GM12872 (cell line): ENCODE data around the gene SUV39H1.

Experiments
- TF ChIP-seq, protein P1 (sequence below): IDR thresholded peaks from 3 replicates; pipeline ENCODE4 v1.5.1; 2011; ENCODE audit warnings: low read depth, mild to moderate bottlenecking, low read length, moderate library complexity; ENCODE audit not compliant: insufficient read depth

Gene SUV39H1

GRCh38 chrX:48685416-48685815 is 11.1 kb upstream of the SUV39H1 start:
- TF ChIP-seq, protein P1, sequence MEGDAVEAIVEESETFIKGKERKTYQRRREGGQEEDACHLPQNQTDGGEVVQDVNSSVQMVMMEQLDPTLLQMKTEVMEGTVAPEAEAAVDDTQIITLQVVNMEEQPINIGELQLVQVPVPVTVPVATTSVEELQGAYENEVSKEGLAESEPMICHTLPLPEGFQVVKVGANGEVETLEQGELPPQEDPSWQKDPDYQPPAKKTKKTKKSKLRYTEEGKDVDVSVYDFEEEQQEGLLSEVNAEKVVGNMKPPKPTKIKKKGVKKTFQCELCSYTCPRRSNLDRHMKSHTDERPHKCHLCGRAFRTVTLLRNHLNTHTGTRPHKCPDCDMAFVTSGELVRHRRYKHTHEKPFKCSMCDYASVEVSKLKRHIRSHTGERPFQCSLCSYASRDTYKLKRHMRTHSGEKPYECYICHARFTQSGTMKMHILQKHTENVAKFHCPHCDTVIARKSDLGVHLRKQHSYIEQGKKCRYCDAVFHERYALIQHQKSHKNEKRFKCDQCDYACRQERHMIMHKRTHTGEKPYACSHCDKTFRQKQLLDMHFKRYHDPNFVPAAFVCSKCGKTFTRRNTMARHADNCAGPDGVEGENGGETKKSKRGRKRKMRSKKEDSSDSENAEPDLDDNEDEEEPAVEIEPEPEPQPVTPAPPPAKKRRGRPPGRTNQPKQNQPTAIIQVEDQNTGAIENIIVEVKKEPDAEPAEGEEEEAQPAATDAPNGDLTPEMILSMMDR, result no peak

DNA sequence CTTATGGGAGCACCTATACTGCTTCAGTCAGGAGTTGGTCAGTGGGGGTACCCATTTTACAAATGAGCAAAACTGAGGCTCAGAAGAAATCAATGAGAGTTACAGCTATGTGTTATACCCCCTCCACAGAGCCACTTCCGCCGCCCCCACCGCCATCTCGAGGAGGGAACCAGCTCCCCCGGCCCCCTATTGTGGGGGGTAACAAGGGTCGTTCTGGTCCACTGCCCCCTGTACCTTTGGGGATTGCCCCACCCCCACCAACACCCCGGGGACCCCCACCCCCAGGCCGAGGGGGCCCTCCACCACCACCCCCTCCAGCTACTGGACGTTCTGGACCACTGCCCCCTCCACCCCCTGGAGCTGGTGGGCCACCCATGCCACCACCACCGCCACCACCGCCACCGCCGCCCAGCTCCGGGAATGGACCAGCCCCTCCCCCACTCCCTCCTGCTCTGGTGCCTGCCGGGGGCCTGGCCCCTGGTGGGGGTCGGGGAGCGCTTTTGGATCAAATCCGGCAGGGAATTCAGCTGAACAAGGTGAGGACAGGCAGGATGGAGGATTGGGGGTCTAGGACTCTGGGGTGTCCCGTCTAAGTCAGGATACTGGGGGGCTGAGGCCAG is 7.9 kb upstream of the SUV39H1 start:
- TF ChIP-seq, protein P1, result no peak

DNA sequence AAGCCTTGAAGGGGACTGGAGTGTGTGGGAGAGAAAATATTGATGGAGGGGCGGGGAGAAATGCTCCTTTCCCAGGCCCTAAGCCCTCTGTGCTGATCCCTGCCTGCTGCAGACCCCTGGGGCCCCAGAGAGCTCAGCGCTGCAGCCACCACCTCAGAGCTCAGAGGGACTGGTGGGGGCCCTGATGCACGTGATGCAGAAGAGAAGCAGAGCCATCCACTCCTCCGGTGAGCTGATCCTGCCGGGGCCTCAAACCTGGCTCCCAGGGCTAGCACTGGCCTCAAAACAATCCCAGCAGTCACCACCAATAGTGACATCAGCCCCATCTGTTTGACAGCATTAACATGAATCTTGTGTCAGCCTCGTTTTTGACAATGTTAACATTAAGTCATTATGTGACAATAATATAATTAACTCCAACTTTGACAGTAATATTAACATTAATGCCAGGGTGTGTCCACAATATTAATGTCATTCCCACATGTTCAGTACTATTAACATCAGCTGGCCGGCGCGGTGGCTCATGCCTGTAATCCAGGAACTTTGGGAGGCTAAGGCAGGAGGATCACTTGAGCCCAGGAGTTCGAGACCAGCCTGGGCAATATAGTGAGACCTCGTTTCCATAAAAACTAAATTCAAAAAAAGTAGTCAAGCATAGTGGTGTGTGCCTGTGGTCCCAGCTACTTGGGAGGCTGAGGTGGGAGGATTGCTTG is 7.2 kb upstream of the SUV39H1 start:
- TF ChIP-seq, protein P1, result no peak

DNA sequence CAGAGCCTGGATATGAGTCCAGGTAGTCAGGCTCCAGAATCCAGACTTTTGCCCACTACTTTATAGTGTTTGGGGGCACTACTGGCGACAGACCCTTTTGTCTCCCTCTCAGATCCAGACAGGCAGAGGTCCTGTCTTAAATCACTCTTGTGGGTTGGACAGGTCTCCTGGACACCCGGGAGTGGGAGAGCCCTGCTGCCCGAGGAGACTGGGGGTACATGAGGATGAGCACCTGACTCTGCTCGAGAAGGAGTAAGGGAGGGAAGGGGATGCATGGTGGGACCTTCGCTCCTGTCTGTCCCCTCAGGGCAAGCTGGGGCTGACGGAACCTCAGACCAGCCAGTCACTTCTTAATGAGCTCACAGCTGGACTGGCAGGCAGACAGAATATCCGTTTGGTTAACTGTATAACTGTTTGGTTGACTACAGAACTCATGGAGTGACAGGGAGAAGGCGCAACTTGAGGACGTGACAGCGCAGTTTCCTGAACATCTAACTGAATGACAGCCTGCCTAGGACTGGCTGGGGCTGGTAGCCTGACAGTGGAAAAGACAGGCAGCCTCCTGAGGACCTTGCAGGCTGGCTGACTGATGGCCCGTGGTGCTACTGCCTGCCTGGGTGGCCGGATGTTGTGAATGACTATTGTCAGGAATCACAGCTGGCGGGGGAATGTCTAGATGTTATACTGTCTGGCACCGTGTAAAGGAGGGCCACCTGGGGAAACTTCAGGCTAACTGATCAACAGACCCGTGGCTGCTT is 1.6 kb upstream of the SUV39H1 start:
- TF ChIP-seq, protein P1, result no peak

DNA sequence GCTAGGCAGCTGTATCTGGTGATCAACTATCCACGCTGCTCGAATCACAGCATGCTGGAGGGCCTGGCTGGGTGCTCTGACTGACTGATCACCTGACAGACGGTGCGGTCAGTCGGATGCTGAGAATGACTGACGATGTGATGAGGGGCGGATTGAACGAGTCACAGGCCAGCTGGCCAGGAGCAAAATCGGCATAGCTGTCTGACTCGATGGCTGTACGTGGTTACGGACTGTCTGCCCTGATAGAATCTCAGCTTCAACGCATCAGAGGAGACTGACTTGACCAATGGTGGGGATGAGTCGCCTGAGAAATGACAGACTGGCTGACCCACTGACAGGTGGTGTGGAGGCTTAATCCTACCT is 1.0 kb upstream of the SUV39H1 start:
- TF ChIP-seq, protein P1, result no peak

GRCh38 chrX:48695925-48696300 is 621 bp upstream of the SUV39H1 start:
- TF ChIP-seq, protein P1, result no peak

DNA sequence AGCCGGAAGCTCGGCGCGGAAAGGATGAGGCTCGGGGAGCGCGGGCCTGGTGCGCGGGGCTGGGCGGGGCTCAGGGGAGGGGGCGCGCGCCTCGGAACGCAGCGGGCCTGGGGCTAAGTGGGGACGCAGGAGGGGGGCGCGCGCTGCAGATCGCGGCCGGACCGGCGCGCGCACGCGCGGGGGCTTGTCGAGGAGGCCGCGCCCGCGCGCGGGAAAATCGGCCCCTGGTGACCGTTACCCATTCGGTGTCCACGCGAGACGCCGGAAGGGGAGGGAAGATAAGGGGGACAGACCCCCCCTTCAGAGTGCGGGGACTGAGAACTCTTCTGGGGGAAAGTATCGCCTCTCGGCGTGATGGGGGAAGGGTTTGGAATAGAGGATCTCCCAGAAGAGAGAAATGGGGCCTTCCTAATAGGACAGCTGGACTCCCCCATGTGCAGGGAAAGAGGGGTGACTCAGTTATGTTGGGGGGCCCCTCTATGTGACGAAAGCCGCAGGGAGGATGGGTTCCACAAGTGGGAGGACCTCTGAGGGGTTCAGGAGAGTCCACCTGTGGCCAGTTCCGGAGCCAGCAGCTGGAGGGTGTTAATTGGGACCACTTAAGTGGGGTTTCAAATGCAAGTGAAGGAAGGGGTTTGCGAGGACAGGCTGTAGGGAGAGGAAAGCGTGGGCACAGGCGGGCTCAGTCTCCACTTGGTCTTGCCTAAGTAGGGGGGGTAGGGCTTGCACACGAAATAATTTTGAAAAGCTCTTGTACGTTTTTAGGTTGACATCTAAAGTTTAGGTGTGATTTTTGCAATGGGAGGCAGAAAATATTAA is 584 bp downstream of the SUV39H1 start:
- TF ChIP-seq, protein P1, result no peak
